NCI-H2029 (cell line): ENCODE results near the gene GSDME.

Experiments used
- DNase-seq: peaks from one replicate; lab custom pipeline; 2025; lab: John Stamatoyannopoulos, UW

Gene GSDME

DNA sequence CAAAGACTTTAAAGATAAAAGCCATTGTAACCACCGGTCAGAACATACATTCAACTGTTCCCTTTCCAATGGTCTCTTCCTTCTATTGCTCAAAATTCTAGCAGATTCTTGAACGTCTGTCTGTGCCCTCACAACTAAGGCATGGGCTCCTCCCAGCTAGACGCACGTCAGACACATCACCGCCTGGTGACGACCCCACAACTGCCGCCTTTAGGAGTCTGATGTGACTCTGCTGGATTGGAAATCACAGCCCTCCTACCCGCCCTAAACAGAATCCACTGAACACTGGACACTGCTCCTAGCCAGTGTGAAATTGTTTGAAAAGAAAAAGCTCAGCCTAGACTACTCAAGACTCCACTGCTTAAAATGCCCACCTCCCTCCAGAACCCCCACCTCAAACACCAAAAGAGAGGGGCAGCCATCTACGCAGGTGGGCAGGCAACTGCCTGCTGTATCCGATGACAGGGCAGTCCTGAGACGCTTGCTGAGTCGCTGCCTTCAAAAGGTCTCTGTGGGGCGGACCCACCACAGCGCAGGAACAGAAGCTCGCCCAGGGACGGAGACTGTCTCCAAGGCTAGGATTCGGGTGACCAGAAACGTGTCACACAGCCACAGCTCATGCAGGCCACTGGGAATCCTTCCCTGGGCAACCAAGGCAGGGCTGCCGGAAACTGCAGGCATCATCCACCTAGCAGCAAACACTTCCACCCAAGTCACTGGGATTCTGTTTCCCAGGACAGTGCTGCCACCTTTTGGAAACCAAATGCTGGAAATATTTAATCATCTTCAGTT is 34.7 kb downstream of the GSDME start:
- DNase-seq: no peak

DNA sequence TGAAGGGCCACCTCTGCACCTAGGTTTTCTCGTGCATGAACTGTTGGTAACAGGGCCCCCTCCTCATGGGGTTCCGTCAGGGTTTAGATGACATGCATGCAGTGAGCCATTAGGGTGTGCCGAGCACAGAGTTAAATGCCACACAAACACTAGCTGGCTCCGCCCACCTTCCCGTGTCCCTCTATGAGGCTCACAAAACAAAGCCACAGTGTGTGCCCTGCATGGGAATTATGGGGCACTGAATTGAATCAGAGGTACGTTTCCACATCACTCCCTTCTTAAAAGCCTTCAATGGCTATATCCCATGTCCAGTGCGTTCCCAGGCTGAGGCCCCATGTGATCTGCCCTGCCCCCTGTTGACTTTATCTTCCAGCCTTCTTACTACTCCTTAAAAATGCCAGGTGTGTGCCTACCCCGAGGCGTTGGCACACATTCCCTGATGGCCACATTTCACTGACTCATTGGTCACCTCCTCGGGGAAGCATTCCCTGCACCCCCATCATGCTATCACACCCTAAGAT is 35.7 kb downstream of the GSDME start:
- DNase-seq: no peak

DNA sequence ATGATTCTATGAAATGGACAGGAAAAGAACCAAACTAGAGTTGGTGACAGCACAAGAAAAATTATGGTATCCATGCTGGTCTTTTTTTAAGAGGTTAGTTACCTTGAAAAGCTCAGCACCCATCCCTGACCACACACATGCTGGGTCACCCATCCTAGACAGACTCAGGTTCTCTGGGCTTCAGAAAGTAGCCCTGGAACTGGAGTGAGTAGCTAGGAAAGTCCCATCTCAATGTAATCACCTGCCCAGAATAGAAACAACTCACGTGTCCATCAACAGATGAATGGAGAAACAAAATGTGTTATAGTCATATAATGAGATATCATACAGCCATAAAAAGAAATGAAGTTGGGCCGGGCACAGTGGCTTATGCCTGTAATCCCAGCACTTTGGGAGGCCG is 37.0 kb downstream of the GSDME start:
- no peak for DNase-seq

DNA sequence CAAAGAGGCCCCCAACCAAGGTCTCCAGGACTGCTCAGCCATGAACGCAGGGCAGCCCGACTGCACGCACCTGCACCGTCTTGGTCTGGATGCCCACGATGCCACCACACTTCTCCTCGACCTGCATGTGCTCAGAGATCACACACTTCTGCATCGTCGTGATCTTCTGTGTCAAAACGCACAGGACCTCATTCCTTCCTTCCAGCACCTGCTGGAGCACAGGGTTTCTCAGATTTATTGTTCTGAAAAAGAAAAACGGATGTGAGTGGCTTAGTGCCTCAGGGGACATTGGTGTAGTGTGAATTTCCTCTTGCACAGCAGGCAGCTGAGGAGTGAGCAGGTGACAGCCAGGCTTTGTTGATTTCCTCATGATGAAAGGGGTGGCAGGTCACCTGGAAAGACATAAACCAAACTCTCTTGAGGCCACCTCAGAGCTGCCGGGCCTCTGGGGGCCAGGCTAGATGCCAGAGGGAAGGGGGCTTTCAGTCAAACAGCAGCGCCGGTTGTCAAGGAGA is 38.2 kb downstream of the GSDME start:
- no peak for DNase-seq

DNA sequence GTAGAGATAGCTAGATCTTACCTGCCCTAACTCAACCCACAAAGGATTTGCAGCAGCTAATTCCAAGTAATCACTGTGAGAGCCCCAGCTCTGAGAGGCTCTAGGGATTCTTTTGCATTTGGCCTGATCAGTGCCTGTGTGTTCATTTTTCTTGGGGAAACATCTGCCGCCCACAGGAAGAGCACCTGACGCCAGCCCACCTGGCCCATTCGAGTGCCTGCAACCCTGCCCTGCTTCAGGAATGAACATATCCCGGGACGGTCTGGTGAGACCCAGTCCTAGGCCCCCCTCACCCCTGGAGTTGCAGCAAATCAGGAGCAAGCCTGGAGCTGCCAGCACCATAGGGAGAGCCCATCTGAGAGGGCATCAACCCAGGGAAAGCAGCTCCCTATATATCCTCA is 38.8 kb downstream of the GSDME start:
- no peak for DNase-seq

DNA sequence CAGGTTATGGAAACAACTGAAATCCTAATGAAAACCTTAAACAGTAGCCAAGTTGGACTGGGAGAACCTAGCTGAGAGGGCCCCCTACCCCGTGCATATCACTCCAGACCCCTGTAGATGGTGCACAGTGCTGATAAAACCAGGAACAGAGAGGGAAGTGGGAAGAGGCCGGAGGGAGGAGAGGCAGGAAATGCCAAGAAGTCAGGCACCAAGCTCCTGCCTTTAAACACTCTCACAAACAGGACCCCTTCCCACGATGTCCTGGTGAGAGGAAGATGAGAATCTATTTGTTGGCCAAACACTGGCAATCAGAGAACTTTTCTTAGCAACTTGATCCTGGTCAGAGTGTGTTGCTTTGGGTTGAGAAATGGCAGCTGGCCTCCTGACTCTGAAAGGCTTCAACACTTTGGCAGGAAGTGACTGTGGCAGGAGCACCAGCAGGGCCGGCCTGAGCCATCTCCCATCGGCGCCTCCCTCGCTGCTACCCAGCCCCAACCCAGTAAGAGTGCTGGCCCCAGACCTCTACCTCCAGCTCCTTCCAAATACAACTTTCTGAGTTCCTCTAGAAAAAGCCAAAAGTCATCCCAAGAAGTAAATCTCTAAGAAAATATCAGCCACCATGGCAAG is 39.5 kb downstream of the GSDME start:
- DNase-seq: no peak

DNA sequence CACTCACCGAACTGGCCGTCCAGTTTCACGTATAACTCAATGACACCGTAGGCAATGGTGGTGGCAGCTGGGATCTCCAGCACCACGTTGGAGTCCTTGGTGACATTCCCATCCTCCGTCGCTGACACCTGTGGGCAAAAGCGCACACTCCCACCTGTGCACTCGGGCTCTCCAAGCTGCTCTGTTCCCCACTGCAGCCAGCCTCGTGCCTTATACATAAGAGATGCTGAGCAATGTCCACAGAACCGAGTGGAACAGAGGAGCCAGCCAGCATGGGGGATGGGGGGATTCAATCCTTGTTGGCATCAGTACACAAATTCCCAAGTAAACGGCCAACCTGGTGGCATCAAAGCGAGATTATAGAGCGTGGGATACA is 40.0 kb downstream of the GSDME start:
- no peak for DNase-seq

DNA sequence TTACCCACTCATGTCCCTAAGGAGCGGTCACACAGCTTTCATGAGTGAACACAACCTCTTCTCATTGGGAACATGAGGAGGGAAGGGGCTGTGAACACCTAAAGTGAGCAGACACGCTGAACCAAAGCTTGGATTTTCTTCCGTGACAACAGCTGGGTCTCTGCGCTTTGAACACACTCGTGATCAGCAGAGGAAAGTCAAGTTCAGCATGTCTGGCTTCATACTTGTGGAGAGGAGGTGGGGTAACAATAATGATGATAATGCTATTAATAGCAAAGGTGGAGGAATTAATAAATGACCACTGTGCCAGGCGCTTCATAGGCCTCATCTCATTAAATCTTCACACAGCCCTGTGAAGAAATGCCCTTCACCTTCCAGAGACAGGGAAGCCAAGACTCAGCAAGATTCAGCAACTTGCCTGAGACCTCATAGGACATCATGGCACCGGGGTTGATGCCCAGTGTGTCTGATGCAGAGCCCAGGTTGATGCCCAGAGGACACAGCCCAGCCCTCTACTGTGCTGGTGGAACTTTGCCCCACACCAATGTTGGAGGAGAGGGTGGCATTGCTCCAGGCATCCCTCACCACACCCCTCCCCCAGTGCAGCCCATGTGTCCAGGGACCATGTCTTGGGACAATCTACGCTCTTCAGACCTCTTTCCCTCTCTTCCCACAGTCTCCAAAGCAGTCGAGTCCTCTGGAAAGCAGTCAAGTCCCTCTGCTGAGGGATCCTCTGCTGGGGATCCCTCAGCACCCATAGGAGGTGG is 40.6 kb downstream of the GSDME start:
- no peak for DNase-seq

DNA sequence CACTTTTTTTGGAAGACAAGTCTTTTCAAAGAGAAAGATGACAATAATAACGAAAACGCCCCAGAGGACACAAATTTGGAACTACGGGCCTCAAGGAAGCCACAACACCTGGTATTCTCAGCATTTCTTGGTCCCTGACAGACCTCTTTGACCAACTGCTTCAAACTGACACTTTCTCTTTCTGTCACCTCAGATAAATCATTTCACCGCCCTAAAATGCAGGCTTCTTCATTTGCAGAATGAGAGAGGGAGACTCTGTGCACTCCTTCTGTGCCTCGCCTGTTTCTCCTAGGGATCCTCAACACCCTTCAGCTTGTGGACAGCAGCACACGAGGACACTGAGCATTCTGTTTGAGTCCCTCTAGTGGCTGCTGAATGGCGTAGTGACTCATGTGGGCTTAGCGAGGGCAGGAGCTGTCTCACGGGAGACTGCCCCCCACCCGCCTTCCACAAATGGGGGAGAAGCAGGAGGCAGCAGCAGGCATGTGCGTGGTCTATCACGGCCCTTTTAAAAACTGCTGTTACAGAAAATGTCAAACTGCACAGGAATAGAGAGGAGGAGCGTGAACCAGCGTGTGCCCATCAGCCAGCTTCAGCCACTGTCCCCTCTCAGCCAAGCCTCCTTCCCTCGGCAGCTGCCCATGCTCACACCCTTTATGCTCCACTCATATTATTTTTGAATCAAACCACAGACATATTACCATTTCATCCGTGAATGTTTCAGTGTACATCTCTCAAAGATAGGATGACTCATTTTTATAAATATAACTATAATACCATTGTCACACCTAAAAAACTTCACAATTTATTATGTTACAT is 41.4 kb downstream of the GSDME start:
- no peak for DNase-seq

DNA sequence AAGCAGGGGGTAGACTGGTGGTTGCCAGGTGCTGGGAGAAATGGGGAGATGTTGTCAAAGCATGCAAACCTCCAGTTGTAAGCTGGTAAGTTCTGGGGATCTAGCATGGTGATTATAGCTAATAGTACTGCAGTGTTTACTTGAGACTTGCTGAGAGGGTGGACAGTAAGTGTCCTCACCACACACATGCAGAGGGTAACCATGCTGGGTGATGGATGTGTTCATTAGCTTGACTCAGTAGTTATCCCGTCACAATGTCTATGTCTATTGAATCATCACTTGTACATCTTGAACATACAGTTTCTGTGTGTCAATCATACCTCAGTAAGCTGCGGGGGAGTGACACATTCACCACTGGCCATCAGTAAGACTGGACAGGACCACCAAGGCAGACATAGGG is 42.1 kb downstream of the GSDME start:
- no peak for DNase-seq

DNA sequence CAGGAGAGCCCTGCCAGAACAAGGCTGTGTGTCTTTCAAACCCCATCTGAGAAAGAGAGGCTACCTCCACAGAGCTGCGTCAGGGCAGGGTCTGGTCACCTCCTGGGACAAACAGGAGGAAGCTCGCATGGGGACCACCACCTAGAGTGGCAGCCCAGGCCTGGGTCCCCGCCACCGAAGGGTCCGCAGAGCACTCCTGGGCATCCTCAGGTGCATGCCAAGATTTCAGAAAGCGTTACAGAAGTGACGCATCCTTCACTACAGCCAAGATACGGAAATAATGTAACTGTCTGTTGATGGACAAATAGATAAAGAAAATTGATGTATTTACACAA is 42.6 kb downstream of the GSDME start:
- no peak for DNase-seq

DNA sequence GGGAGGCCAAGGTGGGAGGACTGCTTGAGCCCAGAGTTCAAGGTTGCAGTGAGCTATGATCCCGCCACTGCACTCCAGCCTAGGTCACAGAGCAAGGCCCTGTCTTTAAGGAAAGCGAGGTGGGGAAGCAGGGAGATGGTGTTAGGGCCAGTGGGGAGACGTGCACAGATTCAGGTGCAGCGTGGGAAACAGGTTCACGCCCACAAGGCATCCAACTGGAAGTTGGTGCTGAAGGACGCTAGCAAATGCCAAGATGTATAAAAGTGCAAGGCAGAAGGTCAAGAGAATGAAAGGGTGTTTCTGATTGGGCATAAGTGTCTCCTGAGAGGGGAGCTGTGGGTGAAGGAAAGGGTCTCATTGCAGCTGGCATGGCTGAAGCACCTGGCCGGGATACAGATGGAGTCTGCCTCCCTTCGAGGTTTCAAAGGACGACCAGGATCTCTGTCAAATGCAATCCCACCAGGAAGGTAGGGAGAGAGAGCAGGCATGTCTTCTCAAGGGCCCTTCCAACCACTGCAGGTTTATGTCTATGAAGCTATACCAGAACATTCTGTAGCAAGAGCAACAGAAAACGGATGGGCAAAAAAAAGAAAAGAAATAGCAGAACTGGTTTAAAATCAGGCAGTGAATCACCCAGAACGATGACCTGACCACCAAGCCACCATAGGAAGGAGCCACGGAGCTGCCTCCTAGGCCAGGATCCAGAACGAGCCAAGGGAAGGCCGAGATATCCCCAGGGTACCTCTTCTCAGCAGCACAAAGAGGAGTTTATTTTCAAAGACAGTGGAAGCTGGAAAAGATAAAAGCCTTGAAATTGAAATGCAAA is 43.2 kb downstream of the GSDME start:
- DNase-seq: no peak

DNA sequence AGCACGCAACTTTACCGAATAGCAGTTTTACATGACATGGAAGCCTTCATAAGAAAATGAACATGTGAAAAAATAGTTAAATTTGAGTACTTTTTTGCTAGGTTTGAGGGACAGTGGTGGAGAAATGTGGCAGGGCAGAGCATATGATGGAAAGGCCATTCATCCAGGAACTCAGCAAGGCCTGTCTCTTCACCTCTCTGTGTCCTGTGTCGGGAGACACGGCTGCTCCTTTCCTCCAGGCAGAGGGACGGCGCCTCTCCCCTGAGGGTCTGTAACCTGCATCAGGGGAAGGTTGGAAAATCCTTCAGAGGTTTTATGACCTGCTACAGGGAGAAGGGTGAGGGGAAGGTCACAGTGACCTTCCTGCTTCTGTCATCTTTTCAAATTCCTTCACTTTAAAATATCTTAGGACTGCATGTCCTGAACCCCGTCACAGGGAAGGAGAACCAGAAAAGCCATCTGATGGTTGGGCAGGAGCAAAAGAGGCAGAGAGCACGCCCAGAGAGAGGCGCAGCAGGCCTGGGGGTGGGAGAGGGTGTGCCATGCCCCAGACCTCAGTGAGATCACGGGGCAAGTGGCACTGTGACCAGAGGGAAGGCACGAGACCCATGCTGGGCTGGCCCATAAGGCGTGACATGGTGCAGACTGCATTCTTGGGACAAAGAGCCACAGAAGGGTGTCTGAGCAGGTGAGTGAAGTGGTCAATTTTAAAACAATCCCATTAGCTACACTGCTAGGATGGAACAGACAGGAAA is 44.0 kb downstream of the GSDME start:
- no peak for DNase-seq

DNA sequence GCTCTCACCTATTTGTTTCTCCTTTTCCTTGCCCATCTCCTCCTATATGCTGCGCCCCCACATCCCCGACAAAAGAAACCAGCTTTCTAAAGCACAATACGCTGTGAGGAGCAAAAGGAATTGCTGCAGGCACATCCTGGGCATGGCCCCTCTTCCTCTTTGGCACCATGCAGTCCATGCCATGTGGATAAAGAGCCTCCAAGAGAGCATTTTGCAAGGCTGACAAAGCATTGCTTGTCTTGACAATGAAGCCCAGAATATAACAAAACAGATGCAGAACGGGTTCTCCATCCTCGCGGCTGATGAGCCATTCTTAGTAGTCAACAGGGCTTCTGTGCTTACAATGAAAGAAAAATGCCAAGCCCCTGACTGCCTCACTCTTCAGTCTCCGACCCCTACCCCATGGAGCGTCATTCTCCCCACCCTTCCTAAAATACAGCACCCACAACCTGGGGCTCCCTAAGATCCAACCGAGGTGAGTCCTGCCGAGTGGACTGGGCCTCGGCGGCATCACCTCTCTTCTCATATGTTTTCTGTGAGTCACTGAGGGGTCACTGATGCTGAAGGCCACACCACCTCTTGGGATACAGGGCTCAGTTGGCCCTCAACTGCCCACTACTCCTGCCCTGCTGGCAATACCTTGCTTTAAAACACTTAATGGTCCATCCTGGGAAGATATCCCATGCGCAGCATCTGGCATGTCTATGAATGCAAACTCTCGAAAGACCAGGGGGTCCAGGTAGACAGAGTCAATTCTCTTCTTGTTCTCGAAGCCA is 47.5 kb downstream of the GSDME start:
- DNase-seq: no peak

DNA sequence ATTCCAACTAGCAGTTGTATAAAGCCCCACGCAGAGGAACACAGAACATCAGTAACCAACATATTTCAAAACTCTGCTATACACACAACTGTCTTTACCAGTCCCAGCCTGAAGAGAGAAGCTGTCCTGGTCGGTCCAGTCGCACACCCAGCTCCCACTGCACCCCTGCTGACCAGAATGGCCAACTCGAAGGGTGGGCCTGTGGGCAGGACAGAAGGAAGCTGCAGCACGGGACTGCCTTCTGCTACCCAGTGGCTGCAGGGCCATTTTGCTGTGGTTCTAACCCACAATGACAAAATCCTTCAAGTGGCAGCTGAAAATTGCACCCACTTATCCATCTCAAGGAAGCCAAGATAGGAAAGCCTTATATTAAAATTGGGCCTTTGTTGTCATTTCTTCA is 48.2 kb downstream of the GSDME start:
- no peak for DNase-seq

DNA sequence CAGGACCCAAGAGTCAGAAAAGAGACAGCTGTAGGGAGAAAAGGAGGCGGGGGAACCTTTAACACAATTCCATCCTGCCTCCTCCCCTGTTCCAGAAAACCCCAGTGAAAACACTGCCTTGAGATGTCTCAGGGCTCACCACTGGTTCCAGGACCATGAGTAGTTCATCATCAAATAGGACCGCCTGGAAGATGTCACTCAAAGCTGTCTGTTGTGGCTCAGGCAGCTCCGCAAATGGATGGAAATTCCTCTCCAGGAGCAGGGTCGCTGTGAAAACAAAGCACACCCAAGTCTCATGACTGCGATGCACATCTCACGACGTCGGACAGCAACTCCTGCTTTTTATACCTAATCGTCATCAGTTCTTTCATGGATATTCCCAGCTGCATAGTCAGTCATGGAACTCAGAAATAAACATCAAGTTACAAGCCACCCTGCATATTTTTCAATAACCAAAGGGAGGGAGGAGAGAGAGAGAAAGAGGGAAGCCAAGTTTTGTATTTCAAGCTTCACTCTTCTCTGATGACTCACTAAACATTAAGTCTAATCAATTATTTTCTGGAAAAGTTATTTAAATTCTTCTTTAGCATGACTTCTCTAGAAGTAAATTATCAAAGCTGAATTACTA is 49.2 kb downstream of the GSDME start:
- no peak for DNase-seq

DNA sequence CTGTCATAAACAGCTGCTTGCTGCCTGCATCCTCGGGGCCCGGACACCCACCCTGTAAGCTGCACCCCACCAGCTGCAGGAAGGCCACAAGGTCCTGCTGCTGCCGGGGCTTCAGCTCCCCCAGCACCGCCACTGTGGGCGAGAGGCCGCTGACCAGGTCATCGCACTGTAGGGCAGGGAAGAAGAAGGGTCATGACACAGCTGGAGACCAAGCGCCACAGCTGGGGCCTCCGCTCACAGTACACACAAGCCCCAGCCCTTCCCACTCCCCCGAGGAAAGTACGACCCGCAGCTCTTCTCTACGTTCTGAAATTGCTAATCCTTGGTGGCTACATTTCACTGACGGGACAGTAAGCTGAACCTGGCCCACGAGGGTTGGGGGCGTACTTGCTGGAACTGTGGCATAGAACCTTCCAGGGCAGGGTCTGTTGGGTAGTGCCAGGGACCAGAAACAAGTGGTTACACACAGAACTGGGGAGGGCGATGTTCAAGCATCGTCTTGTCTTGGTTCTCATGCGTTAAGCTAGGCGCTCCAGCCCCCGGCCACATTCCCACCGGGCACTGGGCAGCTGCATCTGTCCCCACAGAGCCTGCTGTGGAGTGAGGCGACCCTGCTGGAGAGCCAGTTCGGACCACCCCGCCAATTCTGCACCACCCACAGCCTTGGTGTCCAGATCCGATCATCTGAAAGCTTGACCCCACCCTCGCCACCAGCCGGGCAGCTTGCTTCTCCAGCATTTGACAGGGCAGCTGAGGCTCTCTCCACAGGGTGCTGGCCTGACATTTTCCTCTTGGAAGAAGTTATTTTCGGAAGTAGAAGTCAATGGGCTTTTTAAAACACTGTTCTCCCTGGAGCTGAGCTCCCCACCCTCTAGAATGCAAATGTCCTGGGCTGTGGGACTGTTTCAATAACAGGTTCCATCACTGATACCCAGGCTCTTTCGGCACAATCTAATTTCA is 50.8 kb downstream of the GSDME start:
- DNase-seq: no peak

DNA sequence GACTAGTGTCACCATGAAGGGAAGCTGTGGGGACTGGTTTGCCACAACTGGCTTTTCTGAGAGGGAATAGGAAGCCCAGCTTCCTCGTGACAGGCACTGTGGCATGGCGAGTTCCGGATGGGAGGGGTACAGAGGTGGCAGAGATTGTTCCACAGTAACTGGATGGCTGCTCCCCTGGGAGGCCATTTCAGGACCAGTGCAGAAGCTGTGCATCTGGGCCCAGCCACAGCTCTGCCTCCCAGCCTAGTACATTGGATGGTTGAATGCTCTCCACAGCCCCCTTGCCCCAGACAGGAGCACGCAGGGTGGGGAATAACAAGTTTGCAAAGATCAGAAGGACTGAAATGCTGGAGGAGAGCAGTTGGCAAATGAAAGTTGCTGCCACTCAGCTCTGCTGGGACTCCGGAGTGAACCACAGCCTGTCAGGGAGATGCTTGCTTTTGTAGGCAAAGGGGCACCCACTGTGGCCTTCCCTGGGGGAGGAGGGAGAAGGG is 51.8 kb downstream of the GSDME start:
- no peak for DNase-seq
